Stimulated activated memory B cell treated with anti-CD40 and anti-IgM and Interleukin-4, amounts not matched to agents 10 μg/mL and 1 μg/mL and 100 μg/mL, for 72 hours (primary cell): Measurements from ENCODE around the gene ARHGAP26.

ENCODE experiments used
- ATAC-seq: fragments of 150-1000 bp; cut with Tn5 transposase; 2 replicates; pipeline ENCODE4 v1.10.0; 2021
- H3K27ac Mint-ChIP-seq: one replicate; pipeline ENCODE4 v1.8.0; 2022; ENCODE audit warnings: mild to moderate bottlenecking, mixed read lengths
- H3K27me3 Mint-ChIP-seq: one replicate; pipeline ENCODE4 v1.8.0; 2022; ENCODE audit warnings: mixed read lengths
- H3K36me3 Mint-ChIP-seq: one replicate; pipeline ENCODE4 v1.8.0; 2022; ENCODE audit warnings: mixed read lengths
- H3K4me1 Mint-ChIP-seq: one replicate; pipeline ENCODE4 v1.8.0; 2022; ENCODE audit warnings: mixed read lengths
- H3K4me3 Mint-ChIP-seq: one replicate; pipeline ENCODE4 v1.8.0; 2022; ENCODE audit warnings: mild to moderate bottlenecking, moderate library complexity, mixed read lengths
- H3K9me3 Mint-ChIP-seq: one replicate; pipeline ENCODE4 v1.8.0; 2022; ENCODE audit warnings: mixed read lengths

The ARHGAP26 gene

DNA sequence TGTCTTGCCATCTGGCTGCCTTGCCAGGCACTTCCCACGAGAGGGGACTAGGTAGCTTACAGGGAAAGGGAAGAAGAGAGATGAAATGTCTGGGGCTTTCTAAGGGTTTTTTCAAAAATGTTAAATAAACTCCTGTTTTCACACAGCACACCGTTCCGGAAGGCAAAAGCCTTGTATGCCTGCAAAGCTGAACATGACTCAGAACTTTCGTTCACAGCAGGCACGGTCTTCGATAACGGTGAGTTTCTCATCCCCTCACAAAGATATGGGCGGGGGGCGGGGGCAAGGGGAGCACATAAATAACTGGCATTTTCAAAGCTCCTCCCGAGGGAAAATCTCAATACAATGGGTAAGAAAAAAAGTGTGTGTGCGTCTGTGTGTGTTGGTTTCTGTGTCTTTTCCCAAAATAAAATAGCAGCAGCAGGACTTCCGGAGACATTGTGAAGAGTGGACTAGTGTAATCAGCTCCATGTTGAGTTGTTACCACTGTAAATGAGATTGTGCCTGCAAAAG, 443.7 kb downstream of the ARHGAP26 start:
- Mint-ChIP-seq H3K9me3 (peaks cover 3% of the 10 kb centered on the region), H3K36me3 (peaks cover 22% of the 10 kb centered on the region), H3K4me3 (peak overlapping the region; percentile 51), H3K27ac (peak overlapping the region; percentile 60), H3K27me3 (no peaks in the 10 kb centered on the region), H3K4me1 (peaks cover 42% of the 10 kb centered on the region)
- peak; percentile 72 for ATAC-seq

DNA sequence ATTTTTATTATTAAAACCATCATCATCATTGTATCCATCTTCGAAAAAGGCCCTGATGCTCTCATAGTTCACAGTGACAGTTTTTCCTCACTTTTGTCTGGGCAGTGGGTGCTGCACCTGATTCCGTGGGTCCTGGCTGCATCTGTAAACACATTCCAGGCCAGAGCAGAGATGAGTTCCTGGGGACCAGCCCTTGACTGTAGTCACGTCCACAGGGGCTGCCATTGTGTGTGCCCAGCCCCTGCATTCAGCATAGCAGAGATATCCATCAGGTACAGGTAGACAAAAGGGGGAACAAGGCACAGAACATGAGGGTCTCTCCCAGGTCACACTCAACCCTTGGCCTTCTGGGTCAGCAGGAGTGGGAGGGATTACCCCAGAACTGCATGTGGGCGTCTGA, 444.3 kb downstream of the ARHGAP26 start:
- Mint-ChIP-seq H3K4me1 (peaks cover 42% of the 10 kb centered on the region), H3K36me3 (peaks cover 22% of the 10 kb centered on the region), H3K9me3 (no peaks in the 10 kb centered on the region), H3K4me3 (no peak overlapping the region), H3K27ac (peak overlapping the region; percentile 60), H3K27me3 (no peaks in the 10 kb centered on the region)
- no peak for ATAC-seq

DNA sequence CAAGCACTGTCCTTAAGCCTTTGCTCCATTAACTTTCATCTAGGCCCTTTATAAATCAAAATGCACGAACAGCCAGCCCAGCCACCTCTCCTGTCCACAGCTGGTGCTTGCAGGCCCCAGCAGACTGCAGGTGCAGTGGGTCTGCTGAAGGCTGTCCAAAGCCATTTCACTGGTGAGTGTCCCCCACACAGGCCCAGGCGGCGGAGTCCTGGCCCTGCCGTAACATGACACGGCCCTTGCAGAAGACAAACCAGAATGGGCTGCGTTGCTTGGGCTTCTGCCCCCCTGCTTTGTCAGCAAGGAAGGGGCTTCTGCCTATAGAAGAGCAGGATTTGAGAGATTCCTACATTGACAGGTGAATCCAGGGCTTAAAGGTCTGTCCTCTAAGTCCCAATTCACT, 444.7 kb downstream of the ARHGAP26 start:
- no peak for ATAC-seq
- no peaks in the 10 kb centered on the region for H3K27me3 Mint-ChIP-seq
- peak overlapping the region; percentile 60 for H3K27ac Mint-ChIP-seq
- no peaks in the 10 kb centered on the region for H3K9me3 Mint-ChIP-seq
- peaks cover 42% of the 10 kb centered on the region for H3K4me1 Mint-ChIP-seq
- H3K4me3 Mint-ChIP-seq, result no peak overlapping the region
- peaks cover 22% of the 10 kb centered on the region for H3K36me3 Mint-ChIP-seq

DNA sequence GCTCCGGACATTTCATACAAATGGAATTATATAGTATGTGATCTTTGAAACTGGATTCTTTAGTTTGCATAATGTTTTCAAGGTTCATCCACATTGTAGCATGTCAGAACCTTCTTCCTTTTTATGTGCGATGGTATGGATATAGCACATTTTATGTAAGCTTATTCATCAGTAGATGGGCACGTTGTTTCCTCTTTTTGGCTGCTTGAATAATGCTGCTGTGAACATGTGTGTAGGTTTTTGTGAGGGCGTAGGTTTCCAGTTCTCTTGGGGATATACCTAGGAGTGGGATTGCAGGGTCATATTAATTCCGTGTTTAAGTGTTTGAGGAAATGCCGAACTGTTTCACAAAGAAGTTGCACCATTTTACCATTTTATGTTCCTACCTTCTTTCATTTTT, 445.5 kb downstream of the ARHGAP26 start:
- ATAC-seq, result no peak
- H3K27me3 Mint-ChIP-seq, result no peaks in the 10 kb centered on the region
- H3K9me3 Mint-ChIP-seq, result no peaks in the 10 kb centered on the region
- peaks cover 14% of the 10 kb centered on the region for H3K36me3 Mint-ChIP-seq
- peaks cover 45% of the 10 kb centered on the region for H3K4me1 Mint-ChIP-seq
- peak overlapping the region; percentile 58 for H3K27ac Mint-ChIP-seq
- H3K4me3 Mint-ChIP-seq, result no peak overlapping the region

DNA sequence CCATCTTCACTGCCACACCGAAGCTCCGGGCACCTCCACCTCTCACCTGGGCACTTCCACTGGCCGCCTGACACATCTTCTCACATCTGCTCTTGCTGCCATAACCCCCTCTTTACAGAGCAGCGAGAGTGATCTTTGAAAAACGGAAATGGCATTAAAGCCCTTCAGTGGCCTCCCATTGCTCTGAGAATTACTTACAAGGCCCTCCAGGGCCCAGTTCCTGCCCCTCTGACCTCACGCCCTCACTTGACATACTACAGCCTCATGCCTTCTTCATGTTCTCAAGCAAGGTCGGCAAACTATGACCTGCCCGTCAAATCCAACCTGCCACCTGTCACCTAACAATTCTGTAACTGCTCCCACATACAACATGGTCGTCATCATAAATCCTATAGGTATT, 446.0 kb downstream of the ARHGAP26 start:
- no peak overlapping the region for H3K4me3 Mint-ChIP-seq
- ATAC-seq, result no peak
- peak overlapping the region; percentile 58 for H3K27ac Mint-ChIP-seq
- no peaks in the 10 kb centered on the region for H3K9me3 Mint-ChIP-seq
- no peaks in the 10 kb centered on the region for H3K27me3 Mint-ChIP-seq
- peaks cover 14% of the 10 kb centered on the region for H3K36me3 Mint-ChIP-seq
- peaks cover 50% of the 10 kb centered on the region for H3K4me1 Mint-ChIP-seq

DNA sequence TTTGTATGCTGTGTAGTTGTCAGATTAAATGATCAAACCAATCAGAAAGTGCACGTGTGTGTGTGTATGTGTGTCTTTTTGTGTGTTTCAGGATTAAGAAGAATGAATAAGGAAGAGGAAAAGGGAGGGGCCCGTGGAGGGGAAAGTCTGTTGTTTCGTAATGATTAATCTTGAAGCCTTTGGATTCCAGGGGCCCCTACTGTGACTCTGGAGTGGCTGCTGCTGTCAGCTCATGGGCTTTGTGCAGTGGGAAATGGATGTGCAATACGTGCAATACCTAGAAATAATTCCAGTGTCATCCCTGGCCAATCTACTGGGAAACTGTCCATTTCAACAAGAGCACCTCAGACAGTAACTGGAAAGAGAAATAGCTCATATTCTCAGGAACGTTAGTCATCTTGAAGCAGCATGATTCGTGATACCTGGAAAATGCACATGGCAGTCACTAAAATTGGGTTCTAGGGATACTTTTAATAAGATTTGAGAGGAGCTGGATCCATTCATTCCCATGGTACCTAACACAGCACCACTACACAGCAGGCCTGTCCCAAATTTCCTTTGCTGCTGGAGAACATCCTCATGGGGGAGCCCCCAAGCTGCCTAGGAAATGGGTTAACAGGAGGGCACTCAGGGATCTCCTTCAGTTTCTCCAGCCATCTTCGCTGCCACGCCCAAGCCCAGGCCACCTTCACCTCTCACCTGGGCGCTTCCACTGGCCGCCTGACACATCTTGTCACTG, 447.1 kb downstream of the ARHGAP26 start:
- Mint-ChIP-seq H3K9me3 (no peaks in the 10 kb centered on the region), H3K4me3 (no peak overlapping the region), H3K36me3 (peaks cover 14% of the 10 kb centered on the region), H3K4me1 (peaks cover 60% of the 10 kb centered on the region), H3K27ac (peak overlapping the region; percentile 40), H3K27me3 (no peaks in the 10 kb centered on the region)
- ATAC-seq, result no peak

DNA sequence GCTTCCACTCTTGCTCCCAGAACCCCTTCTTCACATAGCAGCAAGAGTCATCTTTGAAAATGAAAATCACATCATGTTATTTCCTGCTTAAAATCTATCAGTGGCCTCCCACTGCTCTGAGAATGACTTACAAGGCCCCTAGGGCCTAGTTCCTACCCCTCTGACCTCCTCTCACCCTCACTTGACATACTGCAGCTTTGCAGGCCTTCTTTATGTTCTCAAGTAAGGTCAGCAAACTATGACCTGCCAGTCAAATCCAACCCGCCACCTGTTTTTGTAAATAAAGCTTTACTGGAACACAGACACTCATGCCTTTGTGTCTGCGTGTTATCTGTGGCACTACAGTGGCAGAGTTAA, 447.6 kb downstream of the ARHGAP26 start:
- H3K4me1 Mint-ChIP-seq, result peaks cover 66% of the 10 kb centered on the region
- H3K4me3 Mint-ChIP-seq, result no peak overlapping the region
- H3K9me3 Mint-ChIP-seq, result no peaks in the 10 kb centered on the region
- H3K27me3 Mint-ChIP-seq, result no peaks in the 10 kb centered on the region
- peak; percentile 4 for ATAC-seq
- H3K27ac Mint-ChIP-seq, result peak overlapping the region; percentile 40
- peaks cover 14% of the 10 kb centered on the region for H3K36me3 Mint-ChIP-seq

DNA sequence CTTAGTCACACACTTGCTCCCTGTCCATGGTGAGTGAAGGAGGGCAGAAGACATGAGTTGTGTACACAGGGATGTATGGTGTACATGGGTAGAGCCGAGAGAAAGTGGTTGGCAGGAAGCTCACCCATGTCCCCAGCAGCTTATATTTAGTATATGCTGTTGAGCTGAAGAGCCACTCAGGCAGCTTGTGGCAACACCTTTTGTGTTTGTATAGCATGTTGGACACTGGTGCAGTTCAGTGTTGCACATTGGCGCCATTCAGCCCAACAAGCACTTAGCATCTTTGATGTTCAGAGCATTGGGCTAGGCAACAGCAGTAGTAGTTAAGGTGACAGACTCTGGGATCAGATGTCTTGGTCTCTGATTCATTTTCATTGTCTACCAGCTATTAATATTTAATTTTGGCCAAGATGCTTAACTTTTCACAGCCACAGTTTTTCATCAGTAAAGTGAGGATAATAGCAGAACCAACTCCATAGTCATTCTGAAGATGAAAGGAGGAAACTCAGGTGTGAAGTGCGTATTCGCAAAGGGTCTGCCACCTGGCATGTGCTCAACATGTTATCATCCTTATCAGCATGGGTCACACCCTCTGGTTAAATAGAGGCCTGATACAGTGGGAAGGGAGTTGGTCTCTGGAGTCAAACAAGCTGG, 448.5 kb downstream of the ARHGAP26 start:
- no peak overlapping the region for H3K4me3 Mint-ChIP-seq
- ATAC-seq, result no peak
- no peaks in the 10 kb centered on the region for H3K9me3 Mint-ChIP-seq
- peaks cover 14% of the 10 kb centered on the region for H3K36me3 Mint-ChIP-seq
- H3K27ac Mint-ChIP-seq, result no peak overlapping the region
- peaks cover 67% of the 10 kb centered on the region for H3K4me1 Mint-ChIP-seq
- H3K27me3 Mint-ChIP-seq, result no peaks in the 10 kb centered on the region

DNA sequence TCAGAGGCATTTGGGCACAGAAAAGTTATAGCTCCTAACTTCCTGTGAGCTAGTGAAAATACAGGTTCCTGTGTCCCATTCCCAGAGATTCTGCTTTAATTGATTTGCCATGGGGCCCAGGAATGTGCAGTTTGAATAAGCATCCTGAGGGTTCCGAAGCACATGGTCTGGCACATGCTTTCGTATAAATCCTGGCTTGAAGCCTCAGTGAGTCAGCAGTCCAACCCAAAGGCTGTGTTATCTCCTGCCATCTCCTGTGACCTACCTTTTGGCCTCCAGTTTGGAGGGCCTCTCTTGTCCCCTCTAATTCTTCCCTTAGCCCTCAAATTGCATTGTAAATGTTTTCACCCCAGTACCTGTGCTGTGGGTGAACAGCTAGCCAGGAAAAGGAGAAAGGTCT, 449.5 kb downstream of the ARHGAP26 start:
- ATAC-seq, result no peak
- H3K27me3 Mint-ChIP-seq, result no peaks in the 10 kb centered on the region
- no peak overlapping the region for H3K4me3 Mint-ChIP-seq
- no peak overlapping the region for H3K27ac Mint-ChIP-seq
- H3K36me3 Mint-ChIP-seq, result peaks cover 14% of the 10 kb centered on the region
- H3K4me1 Mint-ChIP-seq, result peaks cover 56% of the 10 kb centered on the region
- no peaks in the 10 kb centered on the region for H3K9me3 Mint-ChIP-seq

DNA sequence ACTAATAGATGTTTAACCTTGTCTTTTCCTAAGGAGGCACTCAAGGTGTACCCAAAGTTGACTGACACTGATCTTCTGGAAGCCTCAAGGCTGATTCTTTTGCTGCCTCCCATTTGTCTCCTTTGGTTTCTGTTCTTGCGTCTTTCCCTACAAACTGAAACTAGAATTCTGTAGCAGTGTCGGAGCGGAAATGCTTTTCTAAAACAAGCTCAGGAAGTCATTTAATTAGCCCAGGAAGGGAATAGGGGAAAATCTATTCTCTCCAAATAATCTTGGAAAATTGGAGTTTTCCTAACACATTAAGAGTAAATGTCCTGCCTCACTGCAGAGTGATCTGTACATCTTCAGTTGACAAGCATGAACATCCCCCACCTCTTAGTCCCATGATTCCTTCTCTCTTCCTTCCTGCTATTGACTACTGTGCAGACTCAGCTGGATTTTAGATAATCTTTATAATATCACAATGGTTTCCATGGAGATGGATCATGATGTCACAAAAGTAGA, 450.6 kb downstream of the ARHGAP26 start:
- H3K4me1 Mint-ChIP-seq, result peaks cover 55% of the 10 kb centered on the region
- ATAC-seq, result no peak
- no peaks in the 10 kb centered on the region for H3K27me3 Mint-ChIP-seq
- H3K4me3 Mint-ChIP-seq, result no peak overlapping the region
- H3K9me3 Mint-ChIP-seq, result no peaks in the 10 kb centered on the region
- H3K27ac Mint-ChIP-seq, result peak overlapping the region; percentile 84
- peaks cover 9% of the 10 kb centered on the region for H3K36me3 Mint-ChIP-seq

DNA sequence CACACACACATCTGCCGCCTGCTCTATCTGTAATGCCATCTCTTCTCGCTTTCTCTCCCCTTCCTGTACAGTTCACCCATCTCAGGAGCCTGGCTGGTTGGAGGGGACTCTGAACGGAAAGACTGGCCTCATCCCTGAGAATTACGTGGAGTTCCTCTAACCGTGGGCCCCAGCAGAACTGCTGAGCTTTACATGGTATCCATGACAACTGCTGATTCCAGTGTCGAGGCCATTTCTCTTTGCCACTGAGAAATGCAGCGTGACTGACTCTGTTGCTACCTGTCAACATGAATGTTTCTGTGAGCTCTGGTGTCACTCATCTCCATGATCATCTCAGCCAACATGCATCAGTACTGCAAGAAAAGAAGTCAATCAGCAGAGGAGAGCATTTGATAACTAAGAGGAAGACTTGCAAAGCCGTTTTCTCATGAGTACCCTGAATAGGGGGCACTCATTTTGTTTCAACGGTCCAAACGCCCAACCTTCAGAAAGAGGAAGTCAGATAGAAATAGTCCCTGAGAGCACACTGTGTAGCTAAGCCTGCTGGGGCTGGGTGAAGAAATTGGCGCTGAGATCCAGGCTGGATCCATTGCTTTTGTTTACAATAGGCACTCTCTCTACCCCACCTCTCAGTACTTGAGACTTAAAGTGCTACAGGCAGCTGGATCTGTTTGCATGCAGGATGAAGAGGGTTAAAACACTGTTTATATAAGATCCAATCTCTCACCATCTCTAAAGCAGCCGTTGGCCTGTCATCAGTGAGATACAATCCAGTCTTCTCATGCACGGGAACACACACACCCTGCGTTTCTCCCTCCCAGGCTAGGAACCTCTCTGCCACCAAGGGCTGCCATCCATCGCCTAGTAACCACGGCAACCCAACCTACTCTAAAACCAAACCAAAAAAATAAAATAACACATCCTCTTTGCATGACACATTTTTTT, 452.4 kb downstream of the ARHGAP26 start:
- Mint-ChIP-seq H3K4me3 (peak overlapping the region; percentile 62), H3K9me3 (no peaks in the 10 kb centered on the region), H3K27ac (peak overlapping the region; percentile 84), H3K36me3 (peaks cover 4% of the 10 kb centered on the region), H3K27me3 (no peaks in the 10 kb centered on the region), H3K4me1 (peaks cover 42% of the 10 kb centered on the region)
- ATAC-seq, result peak; percentile 91

DNA sequence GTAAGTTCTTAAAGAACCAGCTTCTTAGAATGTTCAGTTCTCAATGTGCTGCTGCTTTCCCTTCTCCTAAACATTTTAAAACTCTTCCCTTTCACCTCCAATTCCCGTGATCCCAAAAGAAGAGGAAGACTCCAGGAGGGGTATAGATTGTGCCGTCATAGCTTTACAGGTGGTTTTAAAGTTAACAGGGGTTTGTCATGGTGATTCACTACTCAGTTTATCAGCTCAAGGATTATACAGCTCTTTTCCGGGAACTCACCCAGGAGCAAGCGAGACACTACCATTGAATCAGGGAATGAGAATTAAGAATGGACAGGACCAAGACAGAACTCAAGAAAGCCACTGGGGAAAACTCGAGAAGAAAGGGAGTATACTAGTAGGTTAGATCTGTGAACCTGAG, 454.5 kb downstream of the ARHGAP26 start:
- peaks cover 36% of the 10 kb centered on the region for H3K4me1 Mint-ChIP-seq
- peak overlapping the region; percentile 84 for H3K27ac Mint-ChIP-seq
- H3K9me3 Mint-ChIP-seq, result no peaks in the 10 kb centered on the region
- H3K27me3 Mint-ChIP-seq, result no peaks in the 10 kb centered on the region
- no peak overlapping the region for H3K4me3 Mint-ChIP-seq
- no peaks in the 10 kb centered on the region for H3K36me3 Mint-ChIP-seq
- no peak for ATAC-seq

DNA sequence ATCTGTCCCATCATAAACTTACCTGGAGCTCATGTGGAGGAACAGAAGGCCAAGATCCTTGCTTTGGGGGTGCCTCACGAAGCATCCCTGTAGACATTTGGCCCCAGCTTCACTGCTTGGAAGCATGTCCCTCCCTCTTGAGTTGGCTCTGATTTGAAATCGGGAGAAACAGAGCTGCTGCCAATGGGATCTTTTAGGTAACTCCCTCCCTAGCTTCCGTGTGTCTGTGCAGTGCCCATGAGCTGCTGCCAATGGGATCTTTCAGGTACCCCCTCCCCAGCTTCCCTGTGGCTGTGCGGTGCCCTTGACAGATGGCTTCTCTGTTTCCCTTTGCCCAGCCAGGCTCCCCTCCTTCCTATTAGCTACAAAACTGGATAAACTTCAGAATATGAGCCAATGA, 455.3 kb downstream of the ARHGAP26 start:
- H3K4me1 Mint-ChIP-seq, result peaks cover 43% of the 10 kb centered on the region
- no peak for ATAC-seq
- H3K27me3 Mint-ChIP-seq, result no peaks in the 10 kb centered on the region
- no peaks in the 10 kb centered on the region for H3K36me3 Mint-ChIP-seq
- H3K27ac Mint-ChIP-seq, result no peak overlapping the region
- no peaks in the 10 kb centered on the region for H3K9me3 Mint-ChIP-seq
- H3K4me3 Mint-ChIP-seq, result no peak overlapping the region

DNA sequence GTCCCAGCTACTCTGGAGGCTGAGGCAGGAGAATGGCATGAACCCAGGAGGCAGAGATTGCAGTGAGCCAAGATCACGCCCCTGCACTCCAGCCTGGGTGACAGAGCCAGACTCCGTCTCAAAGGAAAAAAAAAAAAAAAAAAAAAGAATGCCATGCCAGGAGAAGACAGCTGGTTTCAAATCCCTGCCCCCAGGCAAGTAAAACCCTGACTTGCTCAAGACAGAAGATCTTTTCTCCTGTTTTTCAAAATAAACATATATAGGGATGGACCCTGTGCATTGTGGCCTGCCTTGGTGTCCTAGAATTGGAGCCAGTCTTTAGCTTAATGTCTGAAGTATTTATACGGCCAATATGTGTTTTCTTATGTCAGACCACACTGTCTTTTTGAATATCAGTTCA, 456.2 kb downstream of the ARHGAP26 start:
- Mint-ChIP-seq H3K27me3 (peaks cover 8% of the 10 kb centered on the region), H3K4me3 (no peak overlapping the region), H3K36me3 (no peaks in the 10 kb centered on the region), H3K27ac (no peak overlapping the region), H3K4me1 (peaks cover 40% of the 10 kb centered on the region), H3K9me3 (no peaks in the 10 kb centered on the region)
- no peak for ATAC-seq

DNA sequence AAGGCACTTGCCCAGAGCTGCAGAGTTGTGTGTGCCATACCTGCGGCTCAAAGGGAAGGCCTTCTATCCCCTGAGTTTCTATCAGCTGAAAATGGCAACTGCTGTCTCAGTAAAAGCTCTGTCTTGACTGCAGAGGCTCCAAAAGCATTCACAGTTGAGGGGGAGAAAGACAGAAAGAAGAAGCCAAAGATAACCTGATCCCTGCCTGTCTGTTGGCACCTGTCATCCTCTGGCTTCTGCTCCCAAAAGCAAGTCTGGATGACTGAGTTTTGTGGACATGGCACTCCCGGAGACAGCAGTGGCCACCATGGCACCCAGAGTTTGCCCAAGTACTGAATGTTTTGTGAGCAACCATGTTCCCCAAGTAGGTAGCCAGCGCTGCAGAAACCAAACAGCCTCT, 456.7 kb downstream of the ARHGAP26 start:
- ATAC-seq, result no peak
- H3K4me1 Mint-ChIP-seq, result peaks cover 35% of the 10 kb centered on the region
- H3K27ac Mint-ChIP-seq, result no peak overlapping the region

More for the DNA sequence above, 456.7 kb downstream of the ARHGAP26 start:
- Mint-ChIP-seq H3K36me3 (no peaks in the 10 kb centered on the region), H3K9me3 (no peaks in the 10 kb centered on the region), H3K27me3 (peaks cover 13% of the 10 kb centered on the region), H3K4me3 (no peak overlapping the region)
